Activated gamma-delta T cell (primary cell): Measurements from ENCODE around the gene NDUFS4.
A peak's percentile ranks its signal among the peaks of the same experiment; 100 is the strongest.
"Not testable (repeated sequence)": the region's sequence is repeated elsewhere in the genome, so short reads cannot be mapped to it uniquely, and the experiment has no call there.

ENCODE experiments used
- DNase-seq: peaks from one replicate; lab custom pipeline; 2025; lab: John Stamatoyannopoulos, UW
- total RNA-seq, 2 donors: gene quantifications; one replicate each; lab custom pipeline; 2026; lab: John Stamatoyannopoulos, UW

The NDUFS4 gene
- 16.1 to 21.8 reads per million in 2 donors for total RNA-seq

GRCh38 chr5:53560506-53561191 is at the start of gene NDUFS4:
TSS of gene NDUFS4 (plus strand) at chr5:53560639. CDS start at chr5:53560663, 24 bp downstream.
- peak; percentile 8 for DNase-seq

GRCh38 chr5:53512539-53512938 is 47.9 kb upstream of the NDUFS4 start:
- DNase-seq: no peak

- no peak for DNase-seq
These were observed 44.5 kb upstream of the NDUFS4 start for GRCh38 chr5:53515988-53516387.

GRCh38 chr5:53520813-53521212 is 39.6 kb upstream of the NDUFS4 start:
- DNase-seq: no peak

- DNase-seq: no peak
These were observed 22.7 kb upstream of the NDUFS4 start for GRCh38 chr5:53537711-53538110.

- DNase-seq: not testable (repeated sequence)
These were observed 19.7 kb upstream of the NDUFS4 start for GRCh38 chr5:53540739-53541138.

GRCh38 chr5:53541859-53542258 is 18.6 kb upstream of the NDUFS4 start:
- DNase-seq: no peak

GRCh38 chr5:53542926-53543325 is 17.5 kb upstream of the NDUFS4 start:
- DNase-seq: no peak

GRCh38 chr5:53543401-53543800 is 17.0 kb upstream of the NDUFS4 start:
- no peak for DNase-seq

- DNase-seq: no peak
These were observed 14.7 kb upstream of the NDUFS4 start for GRCh38 chr5:53545744-53546143.

- no peak for DNase-seq
These were observed 13.2 kb upstream of the NDUFS4 start for GRCh38 chr5:53547226-53547625.

GRCh38 chr5:53548501-53548900 is 11.9 kb upstream of the NDUFS4 start:
- not testable (repeated sequence) for DNase-seq

GRCh38 chr5:53549792-53550191 is 10.6 kb upstream of the NDUFS4 start:
- no peak for DNase-seq

GRCh38 chr5:53552561-53552960 is 7.9 kb upstream of the NDUFS4 start:
- DNase-seq: no peak

- DNase-seq: no peak
These were observed 6.0 kb upstream of the NDUFS4 start for GRCh38 chr5:53554444-53554843.

GRCh38 chr5:53555160-53555559 is 5.3 kb upstream of the NDUFS4 start:
- DNase-seq: no peak

- no peak for DNase-seq
These were observed 4.4 kb upstream of the NDUFS4 start for GRCh38 chr5:53556001-53556400.

- no peak for DNase-seq
These were observed 3.1 kb upstream of the NDUFS4 start for GRCh38 chr5:53557386-53557785.

- no peak for DNase-seq
These were observed 1.5 kb upstream of the NDUFS4 start for GRCh38 chr5:53558966-53559365.

- DNase-seq: no peak
These were observed 411 bp upstream of the NDUFS4 start for GRCh38 chr5:53560028-53560427.

- DNase-seq: no peak
These were observed 8.0 kb downstream of the NDUFS4 start for GRCh38 chr5:53568401-53568800.

- no peak for DNase-seq
These were observed 8.4 kb downstream of the NDUFS4 start for GRCh38 chr5:53568871-53569270.

- no peak for DNase-seq
These were observed 9.0 kb downstream of the NDUFS4 start for GRCh38 chr5:53569453-53569852.

- DNase-seq: no peak
These were observed 11.0 kb downstream of the NDUFS4 start for GRCh38 chr5:53571403-53571802.
